Right lobe of liver (tissue), 4 donors: ENCODE data around the gene CNOT2.

Source experiments
- CTCF ChIP-seq, 4 donors: fragments of 200-600 bp in 3 of 4; fragments of 450-650 bp in 1 of 4; IDR thresholded peaks; one replicate each; pipeline versions ENCODE4 v1.5.1 to v1.8.0; 2016 to 2022; ENCODE audit warnings: antibody characterized with exemption in 4 of 4, mild to moderate bottlenecking in 2 of 4
- POLR2A ChIP-seq: fragments of 450-650 bp; IDR thresholded peaks from one replicate; pipeline ENCODE4 v1.6.1; 2017; ENCODE audit warnings: antibody characterized with exemption, mild to moderate bottlenecking
- donor health status: DM: no; HTN: no; CAD: no.
- donor health status: DM: no; HTN: no; CAD: no.
- donor health status: DM: no; HTN: yes; CAD: no.

- TF ChIP-seq POLR2A, result no peak
- TF ChIP-seq CTCF (IDR thresholded peaks at IDR 0.05), result no peak
Measured at GRCh38 chr12:70283232-70283631, 40.0 kb downstream of the CNOT2 start.
